ENCODE data around the gene SF3A2. TPM values are rescaled to one million over a fixed set of nuclear protein-coding genes. Genes with fewer than 3 reads are reported as not detected.
A peak's percentile ranks its signal among the peaks of the same experiment; 100 is the strongest.

SF3A2 gene
- total and polyA plus RNA-seq, 10 of the 15 experiments (the other 5 are each of a cell fraction or from before 2014, with no cell fraction given): 0.33 to 143 (median 30.6) TPM

GRCh38 chr19:2296141-2296540 is 59.5 kb downstream of the SF3A2 start:
- Histone ChIP-seq H3K4me1 (ENCODE audit: control insufficient read depth, insufficient read depth, low read length) (peaks cover under 1% of the 10 kb centered on the region; the same call in 1 of the 2 replicates), H3K4me2 (ENCODE audit: control insufficient read depth, insufficient read depth) (no peak overlapping the region), H3K9me3 (replicated peaks; ENCODE audit: control insufficient read depth, insufficient read depth, low read length) (no peaks in the 10 kb centered on the region), H4K20me1 (ENCODE audit: control insufficient read depth, insufficient read depth) (no peaks in the 10 kb centered on the region; the same call in 1 of the 2 replicates), H3K4me3 (no peak overlapping the region), H3K27ac (ENCODE audit: control insufficient read depth, insufficient read depth) (no peak overlapping the region), H3K36me3 (ENCODE audit: control insufficient read depth in 2 of 2, insufficient read depth in 2 of 2, low read length in 1 of 2) (no peaks in the 10 kb centered on the region), H3K79me2 (ENCODE audit: control insufficient read depth, insufficient read depth, low read length) (no peaks in the 10 kb centered on the region), H3K27me3 (replicated peaks in 1 of 2; ENCODE audit: control insufficient read depth in 2 of 2, insufficient read depth in 2 of 2, low read length in 1 of 2) (no peaks in the 10 kb centered on the region; a peak in 1 of 4 replicates), H2AFZ (ENCODE audit: control insufficient read depth, low read depth, low read length) (no peak overlapping the region), H3K9ac (ENCODE audit: control insufficient read depth, insufficient read depth, low read length) (no peak overlapping the region)
- ChIA-PET RAD21 (ENCODE audit: unreplicated experiment) (no interaction called here), CTCF (no interaction called here), SMC1A (ENCODE audit: uncharacterized antibody, unreplicated experiment) (no interaction called here), POLR2A (no interaction called here)
- no TSS peak for BruUV-seq (replicated peaks)
- WGBS (ENCODE audit: insufficient coverage, insufficient replicate concordance, low lambda C conversion rate, missing lambda C conversion rate): 85% methylated on average over 16 of the region's 16 CpGs
- ATAC-seq: no peak
- no peak for TF ChIP-seq CBX3 (IDR thresholded peaks at IDR 0.05; ENCODE audit: borderline replicate concordance, low read depth)
- no peak for TF ChIP-seq CBFB (IDR thresholded peaks at IDR 0.05; ENCODE audit: low read depth)
- TF ChIP-seq MXI1 (IDR thresholded peaks at IDR 0.05; ENCODE audit: low read depth, low read length): no peak
- TF ChIP-seq FOXM1 (IDR thresholded peaks at IDR 0.05; ENCODE audit: low read depth, low read length): no peak
- TF ChIP-seq CHD4 (IDR thresholded peaks at IDR 0.05): no peak
- no peak for TF ChIP-seq EZH2 (IDR thresholded peaks at IDR 0.05; ENCODE audit: borderline replicate concordance, control insufficient read depth, low read depth, low read length)
- no peak for TF ChIP-seq EGR1 (IDR thresholded peaks at IDR 0.05; ENCODE audit: borderline replicate concordance in 1 of 2, low read depth in 2 of 2, low read length in 2 of 2)
- TF ChIP-seq ZBTB33 (IDR thresholded peaks at IDR 0.05): no peak
- no peak for TF ChIP-seq BHLHE40 (IDR thresholded peaks at IDR 0.05; ENCODE audit: borderline replicate concordance in 1 of 2, low read depth in 2 of 2, low read length in 1 of 2)
- FAIRE-seq: no peak
- intact Hi-C loops (cut with micrococcal nuclease; ENCODE audit: unreplicated experiment): no loop called here
- in situ Hi-C loops (cut with MboI): no loop called here
- DNase-seq (ENCODE audit: low read depth, low spot score): no peak

MicroRNAs encoded within 50 kb of the gene (microRNA counts, 767-probe panel; counts per million panel counts)
- microRNA hsa-miR-1227: 55.3 counts per million

Small RNA genes within 50 kb of the gene (microRNA-seq; reads per million reads assigned to microRNA genes)
- gene MIR1227 (5.8 reads per million, percentile 33 among the genes with 10 or more reads in this experiment), gene MIR4321 (not detected)

Small RNA genes within 50 kb of the gene (small RNA-seq; reads per million reads assigned to genes)
- not detected for gene MIR1227

Other genes with a start within 250 kb of the SF3A2 start
Only the 7 nearest of the 17 such genes appear.
- 71.8 and 74.1 TPM in 2 replicates for gene AP3D1, start 85.3 kb upstream of the SF3A2 start, total RNA-seq (2014; rRNA removed)
- gene AP3D1, start 85.3 kb upstream of the SF3A2 start, total RNA-seq (2014; rRNA removed; fragmentation: Illumina TruSeq; extraction: Trizol): 25.6 and 26.7 TPM in 2 replicates
- gene AP3D1, start 85.3 kb upstream of the SF3A2 start, total RNA-seq (2021): 98.4 and 108 TPM in 2 replicates
- gene AP3D1, start 85.3 kb upstream of the SF3A2 start, polyA plus RNA-seq (2011; rRNA removed): 21.1 and 58.0 TPM in 2 replicates
- 42.5 and 68.7 TPM in 2 replicates for gene AP3D1, start 85.3 kb upstream of the SF3A2 start, polyA plus RNA-seq (2014; fragmentation: Illumina TruSeq; extraction: Trizol)
- 1 to 10 TPM; 1.5 to 3.0 TPM for gene AP3D1, start 85.3 kb upstream of the SF3A2 start, polyA plus RNA-seq (2014; fragmentation: Nextera tagmentation; extraction: Ambion mirVana)
- 67.6 and 77.8 TPM in 2 replicates for gene AP3D1, start 85.3 kb upstream of the SF3A2 start, polyA plus RNA-seq (2014; rRNA removed)
- gene AP3D1, start 85.3 kb upstream of the SF3A2 start, polyA plus RNA-seq (2016; fragmentation: Nextera tagmentation; extraction: Ambion mirVana): 10 to 100 TPM; 19.4 to 60.2 TPM
- 9.2 and 9.5 TPM in 2 replicates for gene DOT1L, start 72.9 kb upstream of the SF3A2 start, total RNA-seq (2014; rRNA removed)
- 5.4 and 7.0 TPM in 2 replicates for gene DOT1L, start 72.9 kb upstream of the SF3A2 start, total RNA-seq (2014; rRNA removed; fragmentation: Illumina TruSeq; extraction: Trizol)
- 54.7 and 59.5 TPM in 2 replicates for gene DOT1L, start 72.9 kb upstream of the SF3A2 start, total RNA-seq (2021)
- 7.1 and 11.4 TPM in 2 replicates for gene DOT1L, start 72.9 kb upstream of the SF3A2 start, polyA plus RNA-seq (2011; rRNA removed)
- 2.9 and 9.6 TPM in 2 replicates for gene DOT1L, start 72.9 kb upstream of the SF3A2 start, polyA plus RNA-seq (2014; fragmentation: Illumina TruSeq; extraction: Trizol)
- gene DOT1L, start 72.9 kb upstream of the SF3A2 start, polyA plus RNA-seq (2014; fragmentation: Nextera tagmentation; extraction: Ambion mirVana): under 1 TPM; 0.18 to 0.26 TPM
- 22.2 and 29.1 TPM in 2 replicates for gene DOT1L, start 72.9 kb upstream of the SF3A2 start, polyA plus RNA-seq (2014; rRNA removed)
- gene DOT1L, start 72.9 kb upstream of the SF3A2 start, polyA plus RNA-seq (2016; fragmentation: Nextera tagmentation; extraction: Ambion mirVana): 10 to 100 TPM; 10.1 to 12.9 TPM
- gene PLEKHJ1, start 495 bp upstream of the SF3A2 start, total RNA-seq (2014; rRNA removed): 131 and 133 TPM in 2 replicates
- gene PLEKHJ1, start 495 bp upstream of the SF3A2 start, total RNA-seq (2014; rRNA removed; fragmentation: Illumina TruSeq; extraction: Trizol): 42.8 and 49.7 TPM in 2 replicates
- 92.9 and 98.0 TPM in 2 replicates for gene PLEKHJ1, start 495 bp upstream of the SF3A2 start, total RNA-seq (2021)
- gene PLEKHJ1, start 495 bp upstream of the SF3A2 start, polyA plus RNA-seq (2011; rRNA removed): 27.7 and 52.0 TPM in 2 replicates
- 13.8 and 32.4 TPM in 2 replicates for gene PLEKHJ1, start 495 bp upstream of the SF3A2 start, polyA plus RNA-seq (2014; fragmentation: Illumina TruSeq; extraction: Trizol)
- gene PLEKHJ1, start 495 bp upstream of the SF3A2 start, polyA plus RNA-seq (2014; fragmentation: Nextera tagmentation; extraction: Ambion mirVana): 1 to 10 TPM; 1.3 to 6.9 TPM
- gene PLEKHJ1, start 495 bp upstream of the SF3A2 start, polyA plus RNA-seq (2014; rRNA removed): 133 and 158 TPM in 2 replicates
- gene PLEKHJ1, start 495 bp upstream of the SF3A2 start, polyA plus RNA-seq (2016; fragmentation: Nextera tagmentation; extraction: Ambion mirVana): 100 to 1,000 TPM; 119 to 125 TPM
- gene AMH, start 12.5 kb downstream of the SF3A2 start, total RNA-seq (2014; rRNA removed): 1.4 and 1.7 TPM in 2 replicates
- gene AMH, start 12.5 kb downstream of the SF3A2 start, total RNA-seq (2014; rRNA removed; fragmentation: Illumina TruSeq; extraction: Trizol): 0.18 TPM in 1 of 2 replicates, not detected in the other
- gene AMH, start 12.5 kb downstream of the SF3A2 start, total RNA-seq (2021): 2.1 and 3.5 TPM in 2 replicates
- gene AMH, start 12.5 kb downstream of the SF3A2 start, polyA plus RNA-seq (2011; rRNA removed): 0.20 and 0.22 TPM in 2 replicates
- not detected in 2 replicates for gene AMH, start 12.5 kb downstream of the SF3A2 start, polyA plus RNA-seq (2014; fragmentation: Illumina TruSeq; extraction: Trizol)
- gene AMH, start 12.5 kb downstream of the SF3A2 start, polyA plus RNA-seq (2014; fragmentation: Nextera tagmentation; extraction: Ambion mirVana): not detected
- gene AMH, start 12.5 kb downstream of the SF3A2 start, polyA plus RNA-seq (2014; rRNA removed): 2.6 TPM in 2 replicates
- under 1 TPM in 1 of 2 experiments, not detected in 1; 0.17 TPM for gene AMH, start 12.5 kb downstream of the SF3A2 start, polyA plus RNA-seq (2016; fragmentation: Nextera tagmentation; extraction: Ambion mirVana)
- gene JSRP1, start 19.6 kb downstream of the SF3A2 start, total RNA-seq (2014; rRNA removed): not detected in 2 replicates
- not detected in 2 replicates for gene JSRP1, start 19.6 kb downstream of the SF3A2 start, total RNA-seq (2014; rRNA removed; fragmentation: Illumina TruSeq; extraction: Trizol)
- gene JSRP1, start 19.6 kb downstream of the SF3A2 start, total RNA-seq (2021): 0.41 and 0.43 TPM in 2 replicates
- not detected in 2 replicates for gene JSRP1, start 19.6 kb downstream of the SF3A2 start, polyA plus RNA-seq (2011; rRNA removed)
- not detected in 2 replicates for gene JSRP1, start 19.6 kb downstream of the SF3A2 start, polyA plus RNA-seq (2014; fragmentation: Illumina TruSeq; extraction: Trizol)
- not detected for gene JSRP1, start 19.6 kb downstream of the SF3A2 start, polyA plus RNA-seq (2014; fragmentation: Nextera tagmentation; extraction: Ambion mirVana)
- 0.14 TPM in 1 of 2 replicates, not detected in the other for gene JSRP1, start 19.6 kb downstream of the SF3A2 start, polyA plus RNA-seq (2014; rRNA removed)
- gene JSRP1, start 19.6 kb downstream of the SF3A2 start, polyA plus RNA-seq (2016; fragmentation: Nextera tagmentation; extraction: Ambion mirVana): under 1 TPM; 0.49 to 0.91 TPM
- gene PEAK3, start 45.4 kb downstream of the SF3A2 start, total RNA-seq (2014; rRNA removed): not detected in 2 replicates
- not detected in 2 replicates for gene PEAK3, start 45.4 kb downstream of the SF3A2 start, total RNA-seq (2014; rRNA removed; fragmentation: Illumina TruSeq; extraction: Trizol)
- gene PEAK3, start 45.4 kb downstream of the SF3A2 start, total RNA-seq (2021): 0.10 and 0.13 TPM in 2 replicates
- gene PEAK3, start 45.4 kb downstream of the SF3A2 start, polyA plus RNA-seq (2011; rRNA removed): 0.03 TPM in 1 of 2 replicates, not detected in the other
- gene PEAK3, start 45.4 kb downstream of the SF3A2 start, polyA plus RNA-seq (2014; fragmentation: Illumina TruSeq; extraction: Trizol): not detected in 2 replicates
- not detected for gene PEAK3, start 45.4 kb downstream of the SF3A2 start, polyA plus RNA-seq (2014; fragmentation: Nextera tagmentation; extraction: Ambion mirVana)
- not detected in 2 replicates for gene PEAK3, start 45.4 kb downstream of the SF3A2 start, polyA plus RNA-seq (2014; rRNA removed)
- gene PEAK3, start 45.4 kb downstream of the SF3A2 start, polyA plus RNA-seq (2016; fragmentation: Nextera tagmentation; extraction: Ambion mirVana): under 1 TPM in 1 of 2 experiments, not detected in 1; 0.05 TPM
- gene LINGO3, start 71.3 kb downstream of the SF3A2 start, total RNA-seq (2014; rRNA removed): 0.22 and 0.40 TPM in 2 replicates
- 0.09 TPM in 1 of 2 replicates, not detected in the other for gene LINGO3, start 71.3 kb downstream of the SF3A2 start, total RNA-seq (2014; rRNA removed; fragmentation: Illumina TruSeq; extraction: Trizol)
- 0.27 and 0.33 TPM in 2 replicates for gene LINGO3, start 71.3 kb downstream of the SF3A2 start, total RNA-seq (2021)
- not detected in 2 replicates for gene LINGO3, start 71.3 kb downstream of the SF3A2 start, polyA plus RNA-seq (2011; rRNA removed)
- gene LINGO3, start 71.3 kb downstream of the SF3A2 start, polyA plus RNA-seq (2014; fragmentation: Illumina TruSeq; extraction: Trizol): not detected in 2 replicates
- gene LINGO3, start 71.3 kb downstream of the SF3A2 start, polyA plus RNA-seq (2014; fragmentation: Nextera tagmentation; extraction: Ambion mirVana): not detected
- gene LINGO3, start 71.3 kb downstream of the SF3A2 start, polyA plus RNA-seq (2014; rRNA removed): 0.05 and 0.09 TPM in 2 replicates
- gene LINGO3, start 71.3 kb downstream of the SF3A2 start, polyA plus RNA-seq (2016; fragmentation: Nextera tagmentation; extraction: Ambion mirVana): 1 to 10 TPM; 1.2 to 2.0 TPM